T47D (cell line): ENCODE measurements around the gene BMP7.
"Not testable (repeated sequence)": the region's sequence is repeated elsewhere in the genome, so short reads cannot be mapped to it uniquely, and the experiment has no call there.

Experiments used
- DNase-seq, 2 experiments: peaks; one replicate each; pipeline versions ENCODE4 v3.0.0 to v3.0.0-alpha.2; 2011 to 2012; ENCODE audit warnings: low read depth in 1 of 2, low spot score in 1 of 2
- JUND ChIP-seq: IDR thresholded peaks from 2 replicates; pipeline ENCODE4 v1.6.1; 2012; ENCODE audit warnings: low read depth
- in situ Hi-C: cut with HindIII; loops from 2 replicates; pipeline ENCODE4 v1.10.0; 2016; ENCODE audit warnings: low sequenced_read_pairs, low pct_unique_long_range_greater_than_20kb

Gene BMP7

DNA sequence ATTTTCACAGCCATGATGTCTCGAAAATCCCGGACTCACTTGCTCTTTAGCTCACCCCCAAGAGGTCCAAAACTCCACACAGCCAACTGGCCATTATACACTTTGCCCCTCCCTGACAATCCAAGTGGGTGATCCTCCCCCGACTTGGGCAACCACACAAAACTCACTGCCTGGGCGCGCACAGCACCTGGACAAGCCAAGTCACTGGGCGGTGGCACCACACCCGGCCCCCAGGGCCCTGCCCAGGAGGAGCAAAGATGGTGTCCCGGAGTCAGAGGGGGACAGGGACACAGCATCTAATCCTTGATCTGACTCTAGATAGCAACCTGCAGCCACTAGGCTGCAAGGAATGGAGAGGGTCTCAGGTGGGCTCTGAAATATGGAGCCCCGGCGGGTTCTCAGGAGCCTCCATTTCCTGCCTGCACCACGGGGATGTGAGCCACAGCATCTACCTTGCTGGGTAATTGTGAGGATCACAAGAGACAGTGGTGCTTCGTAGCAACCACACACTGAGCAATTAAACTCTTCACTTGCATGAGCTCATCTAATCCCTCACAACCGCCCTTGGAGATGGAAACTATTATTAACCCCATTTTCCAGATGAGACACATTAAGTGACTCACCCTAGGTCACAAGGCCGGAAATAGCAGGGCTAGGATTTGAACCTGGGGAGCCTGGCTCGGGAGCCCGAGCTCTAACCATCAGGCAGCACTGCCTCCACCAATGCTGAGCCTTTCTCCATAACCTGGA, 66.6 kb downstream of the BMP7 start:
- in situ Hi-C loops: no loop called here
- no peak for TF ChIP-seq JUND
- DNase-seq: no peak

DNA sequence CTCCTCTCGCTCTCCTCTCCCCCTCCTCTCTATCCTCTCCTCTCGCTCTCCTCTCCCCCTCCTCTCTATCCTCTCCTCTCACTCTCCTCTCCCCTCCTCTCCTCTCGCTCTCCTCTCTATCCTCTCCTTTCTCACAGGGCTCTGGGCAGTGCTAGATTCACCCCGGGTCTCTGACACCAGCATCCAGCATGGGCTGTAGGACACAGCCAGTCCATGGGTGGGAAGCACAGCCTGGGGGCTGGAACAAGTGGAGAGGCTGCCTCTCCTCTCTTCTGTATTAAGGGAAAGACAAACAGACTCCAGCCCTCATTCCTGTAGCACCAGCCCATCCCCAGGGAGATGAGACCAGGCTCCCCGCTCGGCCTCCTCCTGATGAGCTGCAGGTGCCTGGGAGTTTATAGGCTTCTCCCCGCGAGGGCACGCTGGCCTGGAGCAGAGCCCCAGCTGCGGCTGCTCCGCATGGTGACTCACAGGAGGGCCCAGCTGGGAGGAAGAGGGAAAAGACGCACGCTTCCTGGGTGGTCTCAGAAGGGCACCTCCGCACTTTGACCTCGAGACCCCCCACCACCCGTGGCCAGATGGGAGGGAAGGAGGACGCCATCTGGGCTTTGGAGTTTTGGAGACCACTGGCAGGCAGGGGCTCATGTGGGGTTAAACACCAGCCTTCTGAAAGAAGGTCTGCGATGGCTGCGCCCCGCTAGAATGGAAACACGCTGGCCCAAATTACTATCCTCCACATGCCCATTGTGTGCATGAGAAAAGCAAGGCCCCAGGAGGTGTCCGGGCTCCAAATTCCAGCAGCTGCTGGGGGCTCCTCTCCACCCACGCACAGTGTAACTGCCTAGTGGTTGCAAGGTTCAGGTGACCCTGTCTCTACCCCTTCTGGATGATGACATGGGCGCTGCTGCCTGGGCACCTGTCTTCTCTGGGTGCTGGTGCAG, 68.0 kb downstream of the BMP7 start:
- no peak for DNase-seq
- in situ Hi-C loops: no loop called here
- TF ChIP-seq JUND: no peak

DNA sequence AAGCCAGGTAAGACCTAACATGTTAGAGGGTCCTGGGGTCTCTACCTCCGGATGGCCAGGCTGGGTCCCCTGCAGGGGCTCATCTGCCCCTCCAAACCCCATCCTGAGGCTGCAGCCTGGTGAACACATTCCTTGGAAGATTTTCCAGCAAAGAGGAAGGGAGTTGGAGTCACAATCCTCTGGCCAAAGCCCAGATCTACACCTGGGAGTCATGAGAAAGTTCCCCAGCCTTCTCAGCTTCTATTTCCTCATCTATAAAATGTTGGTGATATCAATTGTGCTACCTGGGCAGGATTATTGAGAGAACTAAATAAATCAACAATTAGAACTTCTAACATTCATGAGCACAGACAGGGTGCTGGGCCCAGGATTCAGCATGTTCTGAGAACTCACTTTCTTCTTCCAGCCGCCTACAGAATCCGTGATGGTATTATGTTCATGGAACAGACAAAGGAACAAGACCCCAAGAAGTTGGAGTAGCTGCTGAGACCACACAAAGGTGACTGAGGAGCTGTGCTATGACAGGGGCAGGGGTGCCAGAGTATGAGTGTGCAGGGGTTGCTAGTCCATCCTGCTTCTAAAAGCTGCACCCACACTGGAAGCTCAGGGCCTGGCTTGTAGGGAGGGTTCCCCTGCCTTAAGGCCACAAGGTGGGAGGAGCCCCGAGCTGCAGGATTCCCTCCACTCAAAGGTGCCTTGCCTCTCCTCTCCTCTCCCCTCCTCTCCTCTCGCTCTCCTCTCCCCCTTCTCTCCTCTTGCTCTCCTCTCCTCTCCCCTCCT, 68.9 kb downstream of the BMP7 start:
- in situ Hi-C loops: no loop called here

DNA sequence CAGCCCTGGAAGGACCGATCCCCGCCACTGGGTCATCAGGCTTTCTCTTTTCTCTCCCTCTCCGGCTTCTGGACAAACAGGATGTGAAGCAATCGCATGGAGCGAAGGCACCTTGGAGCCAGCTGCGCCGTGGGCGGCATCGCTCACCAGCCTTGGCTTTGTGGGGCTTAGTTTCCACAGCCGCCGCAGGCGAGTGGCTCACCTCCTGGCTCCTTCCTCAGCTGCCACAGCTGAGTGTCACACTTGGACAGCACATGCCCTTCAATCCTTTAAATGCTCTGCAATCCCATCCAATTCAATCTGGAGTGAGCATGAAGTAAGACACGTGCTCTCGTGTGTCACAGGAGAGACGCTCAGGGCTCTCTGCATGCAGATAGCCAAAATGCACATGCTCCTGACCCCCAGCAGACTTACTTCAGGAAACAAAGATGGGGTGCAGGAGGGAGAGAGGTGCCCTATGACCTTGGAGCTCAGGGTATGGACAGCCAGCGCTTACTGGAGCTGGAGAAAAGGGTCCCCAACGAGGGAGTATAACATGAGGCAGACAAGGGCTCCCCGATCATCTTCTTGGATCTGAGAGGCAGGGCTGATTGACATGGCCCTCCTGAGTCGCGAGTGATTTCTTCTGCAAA, 70.9 kb downstream of the BMP7 start:
- in situ Hi-C loops: no loop called here
- no peak for TF ChIP-seq JUND
- no peak for DNase-seq

More for the DNA sequence above, 68.9 kb downstream of the BMP7 start:
- no peak for TF ChIP-seq JUND
- DNase-seq: no peak

DNA sequence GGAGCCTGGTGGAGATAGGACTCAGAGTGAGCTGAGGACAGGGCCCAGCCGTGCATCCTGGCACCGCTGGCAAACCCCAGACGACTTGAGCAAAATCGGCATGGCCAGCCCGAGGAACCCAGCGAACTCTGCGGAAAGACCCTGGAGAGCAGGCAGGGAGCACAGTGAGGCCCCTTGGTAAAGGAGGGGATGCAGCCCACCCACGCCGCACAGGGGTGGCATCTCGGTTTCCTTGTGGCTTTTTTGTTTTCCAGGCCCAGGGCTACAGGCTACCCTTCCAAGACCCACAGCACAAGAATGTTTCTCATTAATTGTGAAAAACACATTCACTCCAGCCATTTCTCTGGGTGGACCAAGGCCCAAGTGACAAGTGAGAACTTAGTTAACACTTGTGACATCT, 71.4 kb downstream of the BMP7 start:
- no peak for TF ChIP-seq JUND
- in situ Hi-C loops: no loop called here
- no peak for DNase-seq

GRCh38 chr20:57194154-57194553, 72.3 kb downstream of the BMP7 start:
- in situ Hi-C loops: no loop called here
- no peak for DNase-seq
- TF ChIP-seq JUND: no peak

- in situ Hi-C loops: no loop called here
- no peak for DNase-seq
- TF ChIP-seq JUND: no peak
Observed at GRCh38 chr20:57193094-57193493, 73.3 kb downstream of the BMP7 start.

GRCh38 chr20:57192311-57192710, 74.1 kb downstream of the BMP7 start:
- no peak for TF ChIP-seq JUND
- in situ Hi-C loops: no loop called here
- no peak for DNase-seq

- DNase-seq, in situ Hi-C loops: not testable (repeated sequence)
Observed at GRCh38 chr20:57191265-57191638, 75.2 kb downstream of the BMP7 start.

- DNase-seq: no peak
- no peak for TF ChIP-seq JUND
- in situ Hi-C loops: no loop called here
Observed at GRCh38 chr20:57190536-57191264, 75.7 kb downstream of the BMP7 start.

DNA sequence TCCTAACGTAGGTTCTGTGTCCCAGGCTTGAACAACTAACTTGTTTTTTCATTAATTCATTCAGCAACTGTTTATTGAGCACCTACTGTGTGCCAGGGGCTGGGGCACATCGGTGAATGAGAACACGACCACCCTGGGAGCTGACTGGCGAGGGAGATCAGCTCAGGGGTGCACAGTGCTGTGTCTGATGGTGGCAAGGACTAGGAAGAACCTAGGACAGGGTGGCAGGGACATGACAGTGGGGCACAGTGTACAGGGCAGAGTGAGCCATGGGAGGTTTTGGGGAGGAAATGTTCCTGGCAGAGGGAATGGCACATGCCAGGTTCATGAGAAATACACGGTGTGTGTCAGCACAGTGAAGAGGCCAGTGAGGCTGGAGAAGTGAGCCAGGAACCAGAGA, 76.7 kb downstream of the BMP7 start:
- DNase-seq: no peak
- TF ChIP-seq JUND: no peak
- in situ Hi-C loops: no loop called here
